NCI-H1694 treated with DMSO at 0.1 percent for 48 hours (cell line): Measurements from ENCODE around the gene FBXO34.
"Not testable (repeated sequence)": the region's sequence is repeated elsewhere in the genome, so short reads cannot be mapped to it uniquely, and the experiment has no call there.

ENCODE experiments used
- DNase-seq: peaks from one replicate; lab custom pipeline; 2025; lab: John Stamatoyannopoulos, UW

FBXO34 gene

GRCh38 chr14:55309761-55310365 is 38.6 kb downstream of the FBXO34 start:
- no peak for DNase-seq

GRCh38 chr14:55312379-55313030 is 41.3 kb downstream of the FBXO34 start:
- DNase-seq: not testable (repeated sequence)

DNA sequence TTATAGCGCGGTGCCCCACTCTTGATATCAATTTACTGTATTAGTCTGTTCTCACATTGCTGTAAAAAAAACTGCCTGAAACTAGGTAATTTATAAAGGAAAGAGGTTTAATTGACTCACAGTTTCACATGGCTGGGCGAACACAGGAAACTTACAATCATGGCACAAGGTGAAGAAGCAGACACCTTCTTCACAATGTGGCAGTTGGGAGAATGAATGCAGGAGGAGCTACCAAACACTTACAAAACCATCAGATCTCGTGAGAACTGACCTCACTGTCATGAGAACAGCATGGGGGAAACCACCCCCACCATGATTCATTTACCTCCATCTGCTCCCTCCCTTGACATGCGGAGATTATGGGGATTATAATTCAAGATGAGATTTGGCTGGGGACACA is 42.3 kb downstream of the FBXO34 start:
- no peak for DNase-seq

DNA sequence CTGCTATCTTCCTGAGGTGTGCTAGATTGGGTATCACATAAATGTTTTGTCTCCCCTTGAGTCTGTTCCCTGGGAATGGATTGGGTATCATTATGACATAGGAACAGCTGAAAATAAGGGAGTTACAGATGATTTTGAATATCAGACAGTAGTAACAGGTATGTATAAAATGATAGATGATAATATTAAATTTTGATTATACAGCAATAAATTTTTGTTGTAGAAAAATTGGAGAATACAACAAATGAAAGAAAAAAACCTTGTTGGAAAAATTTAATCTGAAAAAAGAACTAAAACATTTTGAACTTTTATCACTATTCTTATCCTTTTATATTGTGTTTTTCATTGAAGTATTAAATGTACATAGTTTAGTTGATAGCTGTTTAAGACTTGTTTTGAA is 43.2 kb downstream of the FBXO34 start:
- no peak for DNase-seq

DNA sequence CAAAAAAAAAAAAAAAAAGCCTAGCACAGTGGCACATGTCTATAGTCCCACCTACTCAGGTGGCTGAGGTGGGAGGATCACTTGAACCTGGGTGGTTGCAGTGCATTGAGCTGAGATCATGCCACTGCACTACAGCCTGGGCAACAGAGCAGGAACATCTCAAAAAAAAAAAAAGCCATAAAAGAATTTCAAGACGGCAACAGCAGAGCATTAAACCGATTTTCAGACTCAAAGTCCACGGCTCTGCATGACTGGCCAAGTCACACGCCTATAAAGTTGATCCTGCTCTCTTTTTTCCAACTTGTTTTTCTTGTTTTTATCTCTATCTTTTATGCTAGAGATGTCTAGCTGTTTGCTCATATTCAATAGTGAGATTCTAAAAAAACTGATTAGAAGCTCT is 45.3 kb downstream of the FBXO34 start:
- DNase-seq: no peak

DNA sequence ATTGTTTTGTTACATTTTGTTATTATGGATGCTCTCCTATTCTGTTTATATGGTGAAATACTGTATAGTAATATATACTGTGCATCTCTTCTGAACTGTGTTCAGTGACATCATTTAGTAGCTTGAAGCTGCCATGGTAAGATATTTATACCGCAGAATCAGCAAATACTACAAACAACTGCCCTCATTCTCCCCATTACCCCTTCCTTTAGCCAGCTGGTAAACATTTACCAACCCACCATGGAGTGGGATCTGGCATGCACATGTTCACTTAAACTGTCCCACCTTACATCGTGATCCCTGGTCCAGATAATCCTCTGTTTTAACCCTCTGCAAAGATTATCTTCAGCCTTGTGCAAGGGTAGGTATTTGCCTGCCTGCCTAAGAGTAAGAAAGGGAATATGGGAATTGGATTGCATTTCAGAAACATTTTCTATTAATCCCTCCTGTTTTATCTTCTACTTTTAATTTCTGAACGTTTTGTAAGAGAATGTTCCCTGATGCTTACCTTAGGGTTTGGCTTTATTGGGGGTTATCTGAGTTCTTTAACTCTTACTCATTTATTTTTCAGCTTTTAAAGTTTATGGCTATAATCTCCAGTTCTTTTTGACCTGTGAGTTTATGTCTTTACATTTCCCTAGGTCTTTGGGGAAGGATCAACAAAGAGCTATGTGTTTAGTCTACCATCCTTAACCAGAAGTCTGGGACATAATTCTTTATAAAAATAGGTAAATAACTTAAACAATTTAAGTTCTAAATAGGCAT is 46.5 kb downstream of the FBXO34 start:
- DNase-seq: no peak

- DNase-seq: no peak
These were observed 47.5 kb downstream of the FBXO34 start for GRCh38 chr14:55318694-55319093.

- no peak for DNase-seq
These were observed 52.7 kb downstream of the FBXO34 start for GRCh38 chr14:55323910-55324309.

- no peak for DNase-seq
These were observed 53.6 kb downstream of the FBXO34 start for GRCh38 chr14:55324812-55325211.

DNA sequence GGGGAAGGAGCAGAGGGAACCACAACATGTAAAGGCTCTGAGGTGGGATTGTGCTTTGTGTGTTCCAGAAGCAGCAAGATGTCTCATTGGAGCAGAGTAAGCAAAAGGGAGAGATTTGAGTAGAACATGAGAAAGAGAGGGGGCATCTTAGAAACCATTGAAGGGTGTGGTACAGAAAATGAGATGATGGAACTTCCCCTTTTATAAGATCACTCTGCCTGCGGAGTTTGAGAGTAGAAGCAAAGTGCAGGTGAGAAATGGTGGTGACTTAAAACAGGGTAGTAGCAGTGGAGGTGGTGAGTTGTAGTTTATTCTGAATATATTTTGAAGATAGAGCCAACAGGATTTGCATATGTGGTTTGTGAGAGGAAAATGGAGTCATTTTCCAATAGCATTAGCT is 56.0 kb downstream of the FBXO34 start:
- DNase-seq: no peak

GRCh38 chr14:55328317-55328716 is 57.1 kb downstream of the FBXO34 start:
- no peak for DNase-seq

- DNase-seq: no peak
These were observed 58.9 kb downstream of the FBXO34 start for GRCh38 chr14:55329999-55330710.

- no peak for DNase-seq
These were observed 61.7 kb downstream of the FBXO34 start for GRCh38 chr14:55332654-55333570.

- no peak for DNase-seq
These were observed 62.7 kb downstream of the FBXO34 start for GRCh38 chr14:55333711-55334485.

DNA sequence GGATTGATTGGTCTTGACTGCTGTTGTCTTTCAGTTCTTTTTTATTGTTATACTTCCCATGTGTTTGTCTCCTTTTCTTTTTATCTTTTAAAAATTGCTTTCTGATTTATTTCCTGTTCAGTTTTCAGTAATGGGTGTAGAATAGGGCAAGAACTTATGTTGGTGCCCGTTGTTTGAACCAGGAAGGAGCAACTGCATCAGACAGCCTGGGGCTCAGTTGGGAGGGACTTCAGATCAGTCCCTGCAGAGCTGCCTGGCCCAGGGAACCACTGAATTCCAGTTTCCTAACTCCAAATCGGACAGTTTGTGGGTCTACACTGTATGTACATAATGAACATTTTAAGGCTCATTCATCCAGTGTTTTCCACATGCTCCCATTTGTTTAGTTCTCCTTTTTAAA is 64.9 kb downstream of the FBXO34 start:
- DNase-seq: no peak

DNA sequence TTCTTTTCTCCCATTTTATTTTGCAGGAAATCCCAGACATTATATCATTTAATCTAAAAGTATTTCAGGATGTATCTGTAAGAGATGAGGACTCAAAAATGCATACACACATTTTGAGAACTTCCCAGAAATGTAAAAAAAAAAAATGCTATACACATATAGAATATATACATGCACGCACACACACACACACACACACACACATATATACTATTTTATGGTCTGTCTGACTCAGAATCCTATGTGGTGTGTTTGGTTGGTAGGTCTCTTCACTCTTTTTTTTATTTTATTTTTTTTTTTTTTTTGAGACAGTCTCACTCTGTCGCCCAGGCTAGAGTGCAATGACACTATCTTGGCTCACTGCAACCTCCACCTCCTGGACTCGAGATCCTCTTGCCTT is 65.5 kb downstream of the FBXO34 start:
- no peak for DNase-seq

- DNase-seq: no peak
These were observed 68.5 kb downstream of the FBXO34 start for GRCh38 chr14:55339770-55340169.

- no peak for DNase-seq
These were observed 69.3 kb downstream of the FBXO34 start for GRCh38 chr14:55340482-55340881.

- DNase-seq: no peak
These were observed 70.6 kb downstream of the FBXO34 start for GRCh38 chr14:55341781-55342180.

DNA sequence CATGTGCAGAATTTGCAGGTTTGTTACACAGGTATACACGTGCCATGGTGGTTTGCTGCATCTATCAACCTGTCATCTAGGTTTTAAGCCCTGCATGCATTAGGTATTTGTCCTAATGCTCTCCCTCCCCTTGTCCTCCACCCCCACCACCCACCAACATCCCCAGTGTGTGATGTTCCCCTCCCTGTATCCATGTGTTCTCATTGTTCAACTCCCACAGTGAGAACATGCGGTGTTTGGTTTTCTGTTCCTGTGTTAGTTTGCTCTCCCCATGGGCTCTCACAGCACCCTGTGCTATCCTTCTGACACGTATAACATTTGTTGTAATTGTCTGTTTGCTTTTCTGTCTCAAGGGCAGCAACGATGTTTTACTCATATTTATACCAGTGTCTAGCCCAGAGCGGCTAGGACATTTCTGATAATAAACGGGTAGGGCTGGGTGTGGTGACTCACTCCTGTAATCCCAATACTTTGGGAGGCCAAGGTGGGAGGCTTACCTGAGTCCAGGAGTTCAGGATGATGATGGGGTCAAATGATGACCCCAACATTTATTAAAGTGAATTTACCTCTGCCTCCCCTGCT is 73.5 kb downstream of the FBXO34 start:
- not testable (repeated sequence) for DNase-seq
